A673 (cell line): Measurements from ENCODE around the gene VARS1. TPM values are rescaled to one million over a fixed set of nuclear protein-coding genes. Genes with fewer than 3 reads are reported as not detected.
"Not testable (repeated sequence)": the region's sequence is repeated elsewhere in the genome, so short reads cannot be mapped to it uniquely, and the experiment has no call there.

ENCODE experiments used
- BruUV-seq: library from RNA; stranded (reverse); fragments of 400-500 nt; replicated peaks from 2 replicates; lab custom pipeline; 2021; lab: Mats Ljungman, UMichigan
- CTCF ChIA-PET: fragments of 300-600 bp; sonication (Branson Sonifier 250); formaldehyde crosslinking; loops from one replicate; lab custom pipeline; 2022; ENCODE audit warnings: antibody characterized with exemption; lab: Charles Lee
- POLR2A ChIA-PET: fragments of 300-600 bp; sonication (Branson Sonifier 250); formaldehyde crosslinking; loops from one replicate; lab custom pipeline; 2022; ENCODE audit warnings: antibody characterized with exemption; ENCODE audit not compliant: low non-redundant PET; lab: Charles Lee
- DNase-seq: peaks from one replicate; pipeline ENCODE4 v3.0.0-alpha.2; 2015; ENCODE audit warnings: low spot score
- H3K27ac ChIP-seq: fragments of 200-600 bp; sonication (generic); 2 replicates; pipeline ENCODE4 v1.5.1; 2016; ENCODE audit warnings: mixed run types, low read depth, mild to moderate bottlenecking, mixed read lengths, antibody characterized with exemption, low read length; ENCODE audit not compliant: poor library complexity, severe bottlenecking
- H3K27me3 ChIP-seq: fragments of 200-600 bp; sonication (generic); replicated peaks from 2 replicates; pipeline ENCODE4 v1.6.1; 2017; ENCODE audit warnings: mixed run types, low read depth, mild to moderate bottlenecking, mixed read lengths, antibody characterized with exemption, low read length; ENCODE audit not compliant: insufficient read depth, poor library complexity
- H3K36me3 ChIP-seq: fragments of 200-600 bp; sonication (generic); 2 replicates; pipeline ENCODE4 v1.6.1; 2016; ENCODE audit warnings: mixed run types, mild to moderate bottlenecking, mixed read lengths, antibody characterized with exemption, low read length; ENCODE audit not compliant: insufficient read depth, poor library complexity, severe bottlenecking
- H3K4me1 ChIP-seq: fragments of 200-600 bp; sonication (generic); 2 replicates; pipeline ENCODE4 v1.6.1; 2017; ENCODE audit warnings: mixed run types, mild to moderate bottlenecking, mixed read lengths, antibody characterized with exemption, low read length; ENCODE audit not compliant: insufficient read depth, poor library complexity, severe bottlenecking
- H3K4me3 ChIP-seq: fragments of 200-600 bp; sonication (generic); 2 replicates; pipeline ENCODE4 v1.5.1; 2016; ENCODE audit warnings: low read depth, mixed run types, mild to moderate bottlenecking, mixed read lengths, low read length; ENCODE audit not compliant: poor library complexity, severe bottlenecking
- H3K9me3 ChIP-seq: fragments of 200-600 bp; sonication (generic); 2 replicates; pipeline ENCODE4 v1.6.1; 2016; ENCODE audit warnings: mixed run types, low read depth, mild to moderate bottlenecking, mixed read lengths, antibody characterized with exemption, low read length; ENCODE audit not compliant: poor library complexity, severe bottlenecking
- EZH2 ChIP-seq: fragments of 200-600 bp; sonication (generic); IDR thresholded peaks from 2 replicates; pipeline ENCODE4 v1.6.1; 2017; ENCODE audit warnings: borderline replicate concordance, low read depth, mild to moderate bottlenecking, mixed read lengths, antibody characterized with exemption, low read length; ENCODE audit not compliant: poor library complexity, severe bottlenecking
- intact Hi-C: fragments of 100-400 bp; cut with micrococcal nuclease; formaldehyde crosslinking; loops from one replicate; pipeline ENCODE4 v1.10.0; 2022; ENCODE audit not compliant: unreplicated experiment
- total RNA-seq: library from RNA; stranded (reverse); gene quantifications from 2 replicates; pipeline ENCODE4 v1.2.3, GENCODE V29; 2021
- TF ChIP-seq, protein P1 (sequence below): fragments of 300-800, 200-600 bp; sonication (generic); conservative IDR thresholded peaks from 2 replicates; pipeline ENCODE4 v1.5.1; 2017; ENCODE audit warnings: low read depth, mild to moderate bottlenecking, antibody characterized with exemption, low read length, moderate library complexity, mixed read lengths

Gene VARS1
- total RNA-seq, 1 experiment from 2014 or later = 233 TPM

DNA sequence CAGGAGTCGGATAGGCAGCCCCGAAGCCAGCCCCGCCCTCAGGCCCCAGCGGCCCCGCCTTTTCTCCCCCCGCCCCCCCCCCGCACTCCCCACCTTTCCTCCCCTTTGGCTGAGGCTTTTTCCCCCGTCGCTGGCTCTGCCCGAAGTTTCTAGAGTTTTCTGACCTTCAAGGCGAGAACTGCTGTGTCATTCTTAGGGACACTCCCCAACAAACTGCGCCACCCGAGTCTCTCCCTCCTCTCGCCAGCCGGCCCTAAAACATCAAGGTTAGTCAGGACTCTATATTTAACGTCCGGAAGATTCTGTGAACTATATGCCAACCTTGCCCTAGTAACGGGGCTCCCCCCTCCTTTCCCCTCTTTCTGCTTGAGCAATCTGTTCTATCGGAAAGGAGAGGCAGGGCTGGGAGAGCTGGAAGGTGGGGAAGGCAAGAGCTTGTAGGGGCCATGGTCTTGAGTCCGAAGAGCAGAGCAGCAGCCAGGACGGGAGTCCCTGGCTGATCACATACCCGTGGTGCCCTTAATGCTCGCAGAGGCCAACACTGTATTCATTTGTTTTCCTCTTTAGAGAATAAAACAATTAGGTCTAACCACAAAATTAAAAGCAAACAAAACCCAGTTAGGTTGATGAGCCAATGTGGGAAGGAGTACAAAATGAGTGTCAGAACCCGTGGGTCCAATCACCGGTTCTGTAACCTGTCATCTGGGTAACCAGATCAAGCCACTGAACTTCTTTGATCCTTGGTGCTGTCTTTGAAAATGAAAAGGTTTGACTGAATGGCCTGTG, 26.7 kb upstream of the VARS1 start:
- CTCF ChIA-PET = no interaction called here
- intact Hi-C loops = no loop called here
- Histone ChIP-seq H3K27me3 (no peaks in the 10 kb centered on the region), H3K4me3 (peak overlapping the region; percentile 62), H3K4me1 (peaks cover 7% of the 10 kb centered on the region), H3K9me3 (no peaks in the 10 kb centered on the region), H3K27ac (peak overlapping the region; percentile 86), H3K36me3 (no peaks in the 10 kb centered on the region)
- TF ChIP-seq, protein P1, sequence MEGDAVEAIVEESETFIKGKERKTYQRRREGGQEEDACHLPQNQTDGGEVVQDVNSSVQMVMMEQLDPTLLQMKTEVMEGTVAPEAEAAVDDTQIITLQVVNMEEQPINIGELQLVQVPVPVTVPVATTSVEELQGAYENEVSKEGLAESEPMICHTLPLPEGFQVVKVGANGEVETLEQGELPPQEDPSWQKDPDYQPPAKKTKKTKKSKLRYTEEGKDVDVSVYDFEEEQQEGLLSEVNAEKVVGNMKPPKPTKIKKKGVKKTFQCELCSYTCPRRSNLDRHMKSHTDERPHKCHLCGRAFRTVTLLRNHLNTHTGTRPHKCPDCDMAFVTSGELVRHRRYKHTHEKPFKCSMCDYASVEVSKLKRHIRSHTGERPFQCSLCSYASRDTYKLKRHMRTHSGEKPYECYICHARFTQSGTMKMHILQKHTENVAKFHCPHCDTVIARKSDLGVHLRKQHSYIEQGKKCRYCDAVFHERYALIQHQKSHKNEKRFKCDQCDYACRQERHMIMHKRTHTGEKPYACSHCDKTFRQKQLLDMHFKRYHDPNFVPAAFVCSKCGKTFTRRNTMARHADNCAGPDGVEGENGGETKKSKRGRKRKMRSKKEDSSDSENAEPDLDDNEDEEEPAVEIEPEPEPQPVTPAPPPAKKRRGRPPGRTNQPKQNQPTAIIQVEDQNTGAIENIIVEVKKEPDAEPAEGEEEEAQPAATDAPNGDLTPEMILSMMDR = no peak
- BruUV-seq = TSS peak; percentile 66
- peak; percentile 72 for DNase-seq
- POLR2A ChIA-PET = interaction anchor here (0.6 kb wide), 1 partner anchor 14 kb away, joined by 10 read pairs; no protein-coding TSS in a partner anchor

DNA sequence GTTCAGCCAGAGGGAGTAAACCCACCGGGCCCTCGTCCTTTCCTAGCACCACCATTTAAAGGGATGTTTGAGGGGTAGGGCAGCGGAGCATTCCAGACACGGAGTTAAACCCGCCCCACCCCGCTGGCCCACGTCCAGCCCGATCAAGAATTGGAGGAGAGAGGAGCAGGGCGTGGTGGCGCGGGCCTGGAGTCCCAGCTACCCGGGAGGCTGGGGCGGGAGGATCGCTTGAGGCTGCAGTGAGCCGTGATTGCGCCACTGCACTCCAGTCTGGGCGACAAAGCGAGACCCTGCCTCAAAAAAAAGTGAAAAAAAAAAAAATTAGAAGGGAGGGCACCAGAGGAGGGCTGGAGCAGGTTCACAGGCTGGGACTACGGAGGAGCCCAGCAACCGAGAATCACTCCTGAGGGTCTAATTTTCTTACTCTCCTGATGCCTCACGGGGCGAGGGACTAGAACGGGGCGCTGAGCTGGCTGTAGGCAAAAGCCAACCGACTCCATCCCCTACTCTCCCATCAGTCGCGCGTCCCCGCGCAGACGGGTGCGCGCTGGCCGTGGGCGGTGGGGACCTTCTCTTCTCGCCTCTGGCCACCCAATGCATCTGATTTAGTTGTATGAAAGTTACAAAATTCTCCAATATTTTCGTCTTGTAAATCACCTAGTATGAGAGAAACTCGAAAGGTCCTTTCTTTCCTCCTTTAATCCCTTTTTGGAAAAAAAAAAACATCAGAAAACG, 25.9 kb upstream of the VARS1 start:
- Histone ChIP-seq H3K9me3 (no peaks in the 10 kb centered on the region), H3K4me1 (peaks cover 7% of the 10 kb centered on the region), H3K27ac (peak overlapping the region; percentile 86), H3K27me3 (no peaks in the 10 kb centered on the region), H3K4me3 (peak overlapping the region; percentile 62), H3K36me3 (no peaks in the 10 kb centered on the region)
- intact Hi-C loops = no loop called here
- TSS peak; percentile 69 for BruUV-seq
- CTCF ChIA-PET = no interaction called here
- TF ChIP-seq, protein P1 = no peak
- TF ChIP-seq EZH2 = no peak
- POLR2A ChIA-PET = no interaction called here
- peak; percentile 81 for DNase-seq

DNA sequence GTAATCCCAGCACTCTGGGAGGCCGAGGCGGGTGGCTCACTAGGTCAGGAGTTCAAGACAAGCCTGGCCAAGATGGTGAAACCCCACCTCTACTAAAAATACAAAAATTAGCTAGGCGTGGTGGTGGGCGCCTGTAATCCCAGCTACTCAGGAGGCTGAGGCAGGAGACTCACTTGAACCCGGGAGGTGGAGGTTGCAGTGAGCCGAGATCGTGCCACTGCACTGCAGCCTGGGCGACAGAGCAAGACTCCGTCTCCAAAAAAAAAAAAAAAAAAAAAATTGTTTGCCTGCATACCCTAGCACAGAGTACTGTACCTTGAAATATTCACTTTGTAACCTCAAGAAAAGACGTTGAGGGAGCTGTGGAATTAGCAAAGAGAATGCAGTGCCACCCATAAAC, 24.8 kb upstream of the VARS1 start:
- H3K27ac ChIP-seq, intact Hi-C loops, CTCF ChIA-PET, DNase-seq, H3K4me3 ChIP-seq, H3K4me1 ChIP-seq, H3K27me3 ChIP-seq, H3K36me3 ChIP-seq, H3K9me3 ChIP-seq, BruUV-seq: not testable (repeated sequence)
- POLR2A ChIA-PET = interaction anchor here (0.7 kb wide), 1 partner anchor 117 kb away, joined by 6 read pairs; the partner anchor contains the start of gene ABHD16A
